SK-N-SH treated with all-trans-retinoic acid at 6 μM for 48 hours (cell line): ENCODE measurements around the gene SIPA1.
A peak's percentile ranks its signal among the peaks of the same experiment; 100 is the strongest.

Source experiments
- ATAC-seq: fragments of 200-7000 bp; cut with Tn5 transposase; 3 replicates; pipeline ENCODE4 v1.9.1; 2020; ENCODE audit warnings: mild to moderate bottlenecking, moderate library complexity
- ARNTL ChIP-seq: fragments of 450-650 bp; formaldehyde crosslinking; IDR thresholded peaks from 2 replicates; pipeline ENCODE4 v1.5.0; 2020; ENCODE audit warnings: low read depth, mild to moderate bottlenecking, moderate library complexity, borderline replicate concordance
- BACH2 ChIP-seq: fragments of 250-450 bp; sonication (Bioruptor Pico); IDR thresholded peaks from 2 replicates; pipeline ENCODE4 v1.9.0; 2021; ENCODE audit warnings: mild to moderate bottlenecking, borderline replicate concordance
- CREB5 ChIP-seq: fragments of 250-450 bp; sonication (Bioruptor Pico); IDR thresholded peaks from 2 replicates; pipeline ENCODE4 v1.5.1; 2020; ENCODE audit warnings: low read depth, mild to moderate bottlenecking, moderate library complexity
- CSDC2 ChIP-seq: fragments of 250-450 bp; sonication (Bioruptor Pico); IDR thresholded peaks from 2 replicates; pipeline ENCODE4 v1.5.0; 2020; ENCODE audit warnings: mild to moderate bottlenecking, moderate library complexity
- GLIS3 ChIP-seq: fragments of 250-450 bp; sonication (Bioruptor Pico); IDR thresholded peaks from 2 replicates; pipeline ENCODE4 v1.5.0; 2020; ENCODE audit warnings: mild to moderate bottlenecking, moderate library complexity
- OSR1 ChIP-seq: fragments of 250-450 bp; sonication (Bioruptor Pico); IDR thresholded peaks from 2 replicates; pipeline ENCODE4 v1.8.0; 2022; ENCODE audit warnings: moderate library complexity, mild to moderate bottlenecking, inconsistent platforms
- PPARA ChIP-seq: fragments of 250-450 bp; sonication (Bioruptor Pico); IDR thresholded peaks from 2 replicates; pipeline ENCODE4 v1.5.0; 2020; ENCODE audit warnings: mild to moderate bottlenecking, borderline replicate concordance
- RARB ChIP-seq: fragments of 250-450 bp; sonication (Bioruptor Pico); IDR thresholded peaks from 2 replicates; pipeline ENCODE4 v1.8.0; 2021; ENCODE audit warnings: mild to moderate bottlenecking, moderate library complexity
- TCF4 ChIP-seq: fragments of 250-450 bp; sonication (Bioruptor Pico); IDR thresholded peaks from 2 replicates; pipeline ENCODE4 v1.8.0; 2021; ENCODE audit warnings: mild to moderate bottlenecking, moderate library complexity, borderline replicate concordance
- TSHZ2 ChIP-seq: fragments of 250-450 bp; sonication (Bioruptor Pico); IDR thresholded peaks from 2 replicates; pipeline ENCODE4 v1.5.0; 2020; ENCODE audit warnings: mild to moderate bottlenecking, moderate library complexity
- ZC3H10 ChIP-seq: fragments of 250-450 bp; sonication (Bioruptor Pico); IDR thresholded peaks from 2 replicates; pipeline ENCODE4 v1.5.1; 2021; ENCODE audit warnings: mild to moderate bottlenecking, moderate library complexity
- ZFP3 ChIP-seq: fragments of 250-450 bp; sonication (Bioruptor Pico); IDR thresholded peaks from 2 replicates; pipeline ENCODE4 v1.5.0; 2020; ENCODE audit warnings: mild to moderate bottlenecking, moderate library complexity
- ZNF565 ChIP-seq: fragments of 450-650 bp; formaldehyde crosslinking; conservative IDR thresholded peaks from 2 replicates; pipeline ENCODE4 v1.5.0; 2020; ENCODE audit warnings: low read depth, mild to moderate bottlenecking, moderate library complexity
- ZNF8 ChIP-seq: fragments of 450-650 bp; formaldehyde crosslinking; IDR thresholded peaks from 2 replicates; pipeline ENCODE4 v1.5.0; 2020; ENCODE audit warnings: mild to moderate bottlenecking, moderate library complexity
- TF ChIP-seq, protein P1 (sequence below): fragments of 250-450 bp; sonication (Bioruptor Pico); IDR thresholded peaks from 2 replicates; pipeline ENCODE4 v1.8.0; 2020; ENCODE audit warnings: mild to moderate bottlenecking, moderate library complexity, borderline replicate concordance
- TF ChIP-seq, protein P2 (sequence below): fragments of 250-450 bp; sonication (Bioruptor Pico); IDR thresholded peaks from 2 replicates; pipeline ENCODE4 v1.5.1; 2021; ENCODE audit warnings: mild to moderate bottlenecking, moderate library complexity

SIPA1 gene, protein sequence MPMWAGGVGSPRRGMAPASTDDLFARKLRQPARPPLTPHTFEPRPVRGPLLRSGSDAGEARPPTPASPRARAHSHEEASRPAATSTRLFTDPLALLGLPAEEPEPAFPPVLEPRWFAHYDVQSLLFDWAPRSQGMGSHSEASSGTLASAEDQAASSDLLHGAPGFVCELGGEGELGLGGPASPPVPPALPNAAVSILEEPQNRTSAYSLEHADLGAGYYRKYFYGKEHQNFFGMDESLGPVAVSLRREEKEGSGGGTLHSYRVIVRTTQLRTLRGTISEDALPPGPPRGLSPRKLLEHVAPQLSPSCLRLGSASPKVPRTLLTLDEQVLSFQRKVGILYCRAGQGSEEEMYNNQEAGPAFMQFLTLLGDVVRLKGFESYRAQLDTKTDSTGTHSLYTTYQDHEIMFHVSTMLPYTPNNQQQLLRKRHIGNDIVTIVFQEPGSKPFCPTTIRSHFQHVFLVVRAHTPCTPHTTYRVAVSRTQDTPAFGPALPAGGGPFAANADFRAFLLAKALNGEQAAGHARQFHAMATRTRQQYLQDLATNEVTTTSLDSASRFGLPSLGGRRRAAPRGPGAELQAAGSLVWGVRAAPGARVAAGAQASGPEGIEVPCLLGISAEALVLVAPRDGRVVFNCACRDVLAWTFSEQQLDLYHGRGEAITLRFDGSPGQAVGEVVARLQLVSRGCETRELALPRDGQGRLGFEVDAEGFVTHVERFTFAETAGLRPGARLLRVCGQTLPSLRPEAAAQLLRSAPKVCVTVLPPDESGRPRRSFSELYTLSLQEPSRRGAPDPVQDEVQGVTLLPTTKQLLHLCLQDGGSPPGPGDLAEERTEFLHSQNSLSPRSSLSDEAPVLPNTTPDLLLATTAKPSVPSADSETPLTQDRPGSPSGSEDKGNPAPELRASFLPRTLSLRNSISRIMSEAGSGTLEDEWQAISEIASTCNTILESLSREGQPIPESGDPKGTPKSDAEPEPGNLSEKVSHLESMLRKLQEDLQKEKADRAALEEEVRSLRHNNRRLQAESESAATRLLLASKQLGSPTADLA

GRCh38 chr11:65637794-65638419 lies at the start of gene SIPA1:
Gene SIPA1, plus strand, starts transcription at chr11:65638101. Its CDS starts 2,821 bp downstream, at chr11:65640922.
- ATAC-seq = peak; percentile 90
- TF ChIP-seq BACH2 (CRISPR knock-in tag) = no peak
- no peak; the same call in 1 of the 2 replicates for TF ChIP-seq GLIS3
- no peak for TF ChIP-seq ZNF8 (CRISPR knock-in tag)
- TF ChIP-seq CSDC2 = no peak
- TF ChIP-seq, all 23 proteins: peak for 0

- peak; percentile 86 for ATAC-seq
- TF ChIP-seq PPARA (CRISPR knock-in tag) = no peak
- TF ChIP-seq RARB (CRISPR knock-in tag) = no peak
- TF ChIP-seq TSHZ2 (CRISPR knock-in tag) = no peak
- TF ChIP-seq, protein P1, sequence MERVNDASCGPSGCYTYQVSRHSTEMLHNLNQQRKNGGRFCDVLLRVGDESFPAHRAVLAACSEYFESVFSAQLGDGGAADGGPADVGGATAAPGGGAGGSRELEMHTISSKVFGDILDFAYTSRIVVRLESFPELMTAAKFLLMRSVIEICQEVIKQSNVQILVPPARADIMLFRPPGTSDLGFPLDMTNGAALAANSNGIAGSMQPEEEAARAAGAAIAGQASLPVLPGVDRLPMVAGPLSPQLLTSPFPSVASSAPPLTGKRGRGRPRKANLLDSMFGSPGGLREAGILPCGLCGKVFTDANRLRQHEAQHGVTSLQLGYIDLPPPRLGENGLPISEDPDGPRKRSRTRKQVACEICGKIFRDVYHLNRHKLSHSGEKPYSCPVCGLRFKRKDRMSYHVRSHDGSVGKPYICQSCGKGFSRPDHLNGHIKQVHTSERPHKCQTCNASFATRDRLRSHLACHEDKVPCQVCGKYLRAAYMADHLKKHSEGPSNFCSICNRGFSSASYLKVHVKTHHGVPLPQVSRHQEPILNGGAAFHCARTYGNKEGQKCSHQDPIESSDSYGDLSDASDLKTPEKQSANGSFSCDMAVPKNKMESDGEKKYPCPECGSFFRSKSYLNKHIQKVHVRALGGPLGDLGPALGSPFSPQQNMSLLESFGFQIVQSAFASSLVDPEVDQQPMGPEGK = no peak
- TF ChIP-seq CSDC2 = no peak
- TF ChIP-seq, protein P2, sequence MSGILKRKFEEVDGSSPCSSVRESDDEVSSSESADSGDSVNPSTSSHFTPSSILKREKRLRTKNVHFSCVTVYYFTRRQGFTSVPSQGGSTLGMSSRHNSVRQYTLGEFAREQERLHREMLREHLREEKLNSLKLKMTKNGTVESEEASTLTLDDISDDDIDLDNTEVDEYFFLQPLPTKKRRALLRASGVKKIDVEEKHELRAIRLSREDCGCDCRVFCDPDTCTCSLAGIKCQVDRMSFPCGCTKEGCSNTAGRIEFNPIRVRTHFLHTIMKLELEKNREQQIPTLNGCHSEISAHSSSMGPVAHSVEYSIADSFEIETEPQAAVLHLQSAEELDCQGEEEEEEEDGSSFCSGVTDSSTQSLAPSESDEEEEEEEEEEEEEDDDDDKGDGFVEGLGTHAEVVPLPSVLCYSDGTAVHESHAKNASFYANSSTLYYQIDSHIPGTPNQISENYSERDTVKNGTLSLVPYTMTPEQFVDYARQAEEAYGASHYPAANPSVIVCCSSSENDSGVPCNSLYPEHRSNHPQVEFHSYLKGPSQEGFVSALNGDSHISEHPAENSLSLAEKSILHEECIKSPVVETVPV (CRISPR knock-in tag) = no peak
- no peak for TF ChIP-seq ZNF565 (CRISPR knock-in tag)
- TF ChIP-seq ZNF8 (CRISPR knock-in tag) = no peak
- no peak for TF ChIP-seq ZFP3
- TF ChIP-seq ZC3H10 (CRISPR knock-in tag) = no peak
These were observed 49.5 kb upstream of the SIPA1 start for GRCh38 chr11:65588199-65589054.

DNA sequence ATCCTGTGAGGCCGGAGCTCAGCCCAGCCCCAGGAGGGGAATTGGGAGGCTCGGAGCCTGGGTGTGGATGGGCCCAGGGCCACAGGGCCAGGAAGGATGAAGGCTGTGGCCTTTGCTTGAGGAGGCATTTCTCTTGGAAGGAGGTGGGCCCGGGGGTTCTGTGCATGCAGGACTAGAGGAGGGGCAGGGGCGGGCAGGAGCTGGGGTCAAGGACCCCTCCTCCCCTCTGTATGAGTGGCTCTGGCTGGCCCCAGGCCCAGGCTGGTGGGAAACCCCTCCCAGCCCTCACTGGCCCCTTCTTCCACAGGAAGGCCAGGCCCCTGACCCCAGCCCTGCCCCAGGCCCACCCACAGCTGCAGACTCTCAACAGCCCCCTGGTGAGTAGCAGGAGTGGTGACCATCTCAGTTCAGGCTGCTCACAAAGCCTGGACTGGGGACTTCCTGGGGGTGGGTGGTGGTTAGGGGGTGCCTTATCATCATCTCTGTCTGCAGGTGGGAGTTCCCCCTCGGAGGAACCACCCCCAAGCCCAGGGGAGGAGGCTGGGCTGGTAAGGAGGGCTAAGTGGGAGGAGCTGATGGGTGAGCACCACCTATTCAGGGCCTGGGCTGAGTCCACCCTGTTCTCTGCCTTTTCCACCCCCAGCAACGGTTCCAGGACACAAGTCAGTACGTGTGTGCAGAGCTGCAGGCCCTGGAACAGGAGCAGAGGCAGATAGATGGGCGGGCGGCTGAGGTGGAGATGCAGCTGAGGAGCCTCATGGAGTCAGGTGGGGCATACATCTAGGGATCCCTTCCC lies 48.3 kb upstream of the SIPA1 start:
- ATAC-seq = no peak
- TF ChIP-seq RARB (CRISPR knock-in tag) (no peak), TSHZ2 (CRISPR knock-in tag) (no peak), ZNF8 (CRISPR knock-in tag) (no peak), TCF4 (no peak), CREB5 (no peak), OSR1 (CRISPR knock-in tag) (no peak), ARNTL (no peak)
- TF ChIP-seq, protein P2 (CRISPR knock-in tag) = no peak
- TF ChIP-seq, protein P1 = no peak
